ENCODE measurements around the gene SLC30A9.

GRCh38 chr4:42018451-42018850 lies 28.1 kb downstream of the SLC30A9 start:
- TF ChIP-seq, protein P1, sequence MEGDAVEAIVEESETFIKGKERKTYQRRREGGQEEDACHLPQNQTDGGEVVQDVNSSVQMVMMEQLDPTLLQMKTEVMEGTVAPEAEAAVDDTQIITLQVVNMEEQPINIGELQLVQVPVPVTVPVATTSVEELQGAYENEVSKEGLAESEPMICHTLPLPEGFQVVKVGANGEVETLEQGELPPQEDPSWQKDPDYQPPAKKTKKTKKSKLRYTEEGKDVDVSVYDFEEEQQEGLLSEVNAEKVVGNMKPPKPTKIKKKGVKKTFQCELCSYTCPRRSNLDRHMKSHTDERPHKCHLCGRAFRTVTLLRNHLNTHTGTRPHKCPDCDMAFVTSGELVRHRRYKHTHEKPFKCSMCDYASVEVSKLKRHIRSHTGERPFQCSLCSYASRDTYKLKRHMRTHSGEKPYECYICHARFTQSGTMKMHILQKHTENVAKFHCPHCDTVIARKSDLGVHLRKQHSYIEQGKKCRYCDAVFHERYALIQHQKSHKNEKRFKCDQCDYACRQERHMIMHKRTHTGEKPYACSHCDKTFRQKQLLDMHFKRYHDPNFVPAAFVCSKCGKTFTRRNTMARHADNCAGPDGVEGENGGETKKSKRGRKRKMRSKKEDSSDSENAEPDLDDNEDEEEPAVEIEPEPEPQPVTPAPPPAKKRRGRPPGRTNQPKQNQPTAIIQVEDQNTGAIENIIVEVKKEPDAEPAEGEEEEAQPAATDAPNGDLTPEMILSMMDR (IDR thresholded peaks at IDR 0.05): no peak
- no peak for TF ChIP-seq POLR2A (IDR thresholded peaks at IDR 0.05)
